Glutamatergic neuron (in vitro differentiated cells): ENCODE results near the gene PDSS1. TPM values are rescaled to one million over a fixed set of nuclear protein-coding genes. Genes with fewer than 3 reads are reported as not detected.
A peak's percentile ranks its signal among the peaks of the same experiment; 100 is the strongest.
"Not testable (repeated sequence)": the region's sequence is repeated elsewhere in the genome, so short reads cannot be mapped to it uniquely, and the experiment has no call there.

ENCODE experiments used
- DNase-seq: peaks from one replicate; pipeline ENCODE4 v3.0.0; 2022
- H3K27ac Mint-ChIP-seq: one replicate; pipeline ENCODE4 v1.8.0; 2020; ENCODE audit warnings: mild to moderate bottlenecking, mixed read lengths, inconsistent platforms; ENCODE audit not compliant: unreplicated experiment
- H3K27me3 Mint-ChIP-seq: one replicate; pipeline ENCODE4 v1.8.0; 2020; ENCODE audit warnings: mild to moderate bottlenecking, moderate library complexity, mixed read lengths, inconsistent platforms; ENCODE audit not compliant: unreplicated experiment
- H3K36me3 Mint-ChIP-seq: one replicate; pipeline ENCODE4 v1.8.0; 2020; ENCODE audit warnings: mild to moderate bottlenecking, mixed read lengths, inconsistent platforms; ENCODE audit not compliant: unreplicated experiment
- H3K4me1 Mint-ChIP-seq: one replicate; pipeline ENCODE4 v1.8.0; 2020; ENCODE audit warnings: mild to moderate bottlenecking, low read depth, mixed read lengths, inconsistent platforms; ENCODE audit not compliant: unreplicated experiment
- H3K4me3 Mint-ChIP-seq: one replicate; pipeline ENCODE4 v1.8.0; 2020; ENCODE audit warnings: mild to moderate bottlenecking, mixed read lengths, inconsistent platforms; ENCODE audit not compliant: unreplicated experiment
- H3K9me3 Mint-ChIP-seq: one replicate; pipeline ENCODE4 v1.8.0; 2020; ENCODE audit warnings: mild to moderate bottlenecking, moderate library complexity, mixed read lengths, inconsistent platforms; ENCODE audit not compliant: unreplicated experiment
- total RNA-seq: library from RNA; stranded (reverse); fragmentation: NEBNext Ultra II Directional; extraction: Animal tissue kit (Norgen Biotek cat#: 25700); gene quantifications from one replicate; pipeline ENCODE4 v1.2.1, GENCODE V29; 2021; ENCODE audit not compliant: unreplicated experiment
- TF ChIP-seq, protein P1 (sequence below): fragments of 200-600 bp; sonication (generic); IDR thresholded peaks from one replicate; pipeline ENCODE4 v1.5.0; 2021; ENCODE audit not compliant: partially characterized antibody, unreplicated experiment

Gene PDSS1
- total RNA-seq, 1 donor from 2014 or later: 11.6 TPM

- TF ChIP-seq, protein P1, sequence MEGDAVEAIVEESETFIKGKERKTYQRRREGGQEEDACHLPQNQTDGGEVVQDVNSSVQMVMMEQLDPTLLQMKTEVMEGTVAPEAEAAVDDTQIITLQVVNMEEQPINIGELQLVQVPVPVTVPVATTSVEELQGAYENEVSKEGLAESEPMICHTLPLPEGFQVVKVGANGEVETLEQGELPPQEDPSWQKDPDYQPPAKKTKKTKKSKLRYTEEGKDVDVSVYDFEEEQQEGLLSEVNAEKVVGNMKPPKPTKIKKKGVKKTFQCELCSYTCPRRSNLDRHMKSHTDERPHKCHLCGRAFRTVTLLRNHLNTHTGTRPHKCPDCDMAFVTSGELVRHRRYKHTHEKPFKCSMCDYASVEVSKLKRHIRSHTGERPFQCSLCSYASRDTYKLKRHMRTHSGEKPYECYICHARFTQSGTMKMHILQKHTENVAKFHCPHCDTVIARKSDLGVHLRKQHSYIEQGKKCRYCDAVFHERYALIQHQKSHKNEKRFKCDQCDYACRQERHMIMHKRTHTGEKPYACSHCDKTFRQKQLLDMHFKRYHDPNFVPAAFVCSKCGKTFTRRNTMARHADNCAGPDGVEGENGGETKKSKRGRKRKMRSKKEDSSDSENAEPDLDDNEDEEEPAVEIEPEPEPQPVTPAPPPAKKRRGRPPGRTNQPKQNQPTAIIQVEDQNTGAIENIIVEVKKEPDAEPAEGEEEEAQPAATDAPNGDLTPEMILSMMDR: no peak
- Mint-ChIP-seq H3K4me1 (no peaks in the 10 kb centered on the region), H3K4me3 (no peak overlapping the region), H3K27me3 (no peaks in the 10 kb centered on the region), H3K36me3 (no peaks in the 10 kb centered on the region), H3K27ac (no peak overlapping the region), H3K9me3 (no peaks in the 10 kb centered on the region)
- no peak for DNase-seq
These were observed 16.4 kb upstream of the PDSS1 start for GRCh38 chr10:26681076-26681475.

DNA sequence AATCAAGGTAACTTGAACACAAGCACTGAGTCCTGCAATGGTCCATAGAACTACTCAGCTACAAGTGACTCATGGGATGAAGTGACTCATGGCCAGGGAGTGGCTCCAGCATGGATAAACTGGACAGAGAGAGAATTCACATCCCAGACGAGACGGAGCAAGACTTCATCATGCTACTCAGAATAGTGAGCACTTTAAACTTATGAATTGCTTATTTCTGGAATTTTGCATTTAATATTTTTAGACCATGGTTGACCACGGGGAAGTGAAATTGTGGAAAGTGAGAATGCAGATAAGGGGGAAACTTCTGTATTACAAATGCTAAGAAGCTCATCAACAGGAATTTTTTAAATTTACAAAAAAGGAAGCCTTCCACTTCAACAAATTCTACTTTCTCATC, 15.5 kb upstream of the PDSS1 start:
- not testable (repeated sequence) for H3K4me1 Mint-ChIP-seq, H3K36me3 Mint-ChIP-seq, H3K27ac Mint-ChIP-seq, H3K27me3 Mint-ChIP-seq, DNase-seq, H3K4me3 Mint-ChIP-seq, H3K9me3 Mint-ChIP-seq

DNA sequence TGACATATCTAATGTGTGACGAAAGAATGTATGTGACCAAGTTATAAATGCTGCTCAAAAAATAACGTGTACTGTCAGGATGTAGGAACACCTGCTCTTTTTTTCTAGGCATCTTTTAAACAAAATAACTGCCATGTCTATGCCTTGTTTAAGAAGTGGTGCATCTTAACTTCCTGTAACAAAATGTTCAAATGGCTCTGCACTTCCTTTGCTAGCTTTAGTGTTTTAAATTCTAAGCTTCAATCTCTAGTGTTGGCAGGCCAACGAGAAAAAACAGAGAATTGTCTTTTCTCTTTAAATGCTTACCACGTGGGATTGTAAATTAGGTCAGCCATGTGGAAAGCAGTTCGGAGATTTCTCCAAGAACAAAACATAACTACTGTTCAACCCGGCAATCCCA, 14.6 kb upstream of the PDSS1 start:
- Mint-ChIP-seq H3K36me3 (no peaks in the 10 kb centered on the region), H3K9me3 (no peaks in the 10 kb centered on the region), H3K4me1 (no peaks in the 10 kb centered on the region), H3K27me3 (no peaks in the 10 kb centered on the region), H3K4me3 (no peak overlapping the region), H3K27ac (no peak overlapping the region)
- TF ChIP-seq, protein P1: no peak
- no peak for DNase-seq

GRCh38 chr10:26684667-26685264, 12.7 kb upstream of the PDSS1 start:
- not testable (repeated sequence) for H3K4me1 Mint-ChIP-seq, H3K4me3 Mint-ChIP-seq, H3K27me3 Mint-ChIP-seq, DNase-seq, H3K27ac Mint-ChIP-seq, H3K36me3 Mint-ChIP-seq, H3K9me3 Mint-ChIP-seq
- TF ChIP-seq, protein P1: peak; percentile 65

DNA sequence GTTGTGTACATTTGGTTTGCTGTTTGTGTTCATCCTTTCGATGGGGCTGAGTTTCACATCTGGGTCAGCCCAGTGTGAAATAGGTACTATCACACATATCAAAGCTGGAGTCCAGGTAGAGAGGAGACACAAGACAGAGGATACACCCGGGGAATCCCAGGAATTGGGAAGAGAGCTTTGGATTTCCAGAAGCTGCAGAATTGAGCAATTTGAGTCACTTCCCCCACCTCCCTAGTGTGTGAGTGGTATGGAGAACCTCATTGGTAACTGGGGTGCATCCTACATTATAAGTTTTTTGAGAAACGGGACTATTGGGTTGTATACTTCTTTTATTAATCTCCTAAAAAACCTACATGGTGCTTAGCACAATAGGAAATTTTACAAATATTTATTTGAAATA, 12.1 kb upstream of the PDSS1 start:
- DNase-seq: no peak
- H3K36me3 Mint-ChIP-seq: no peaks in the 10 kb centered on the region
- no peaks in the 10 kb centered on the region for H3K4me1 Mint-ChIP-seq
- no peak overlapping the region for H3K27ac Mint-ChIP-seq
- no peak overlapping the region for H3K4me3 Mint-ChIP-seq
- TF ChIP-seq, protein P1: no peak
- H3K27me3 Mint-ChIP-seq: no peaks in the 10 kb centered on the region
- H3K9me3 Mint-ChIP-seq: no peaks in the 10 kb centered on the region

- no peaks in the 10 kb centered on the region for H3K27me3 Mint-ChIP-seq
- no peaks in the 10 kb centered on the region for H3K4me1 Mint-ChIP-seq
- TF ChIP-seq, protein P1: no peak
These were observed 8.1 kb upstream of the PDSS1 start for GRCh38 chr10:26689399-26689798.

More at GRCh38 chr10:26689399-26689798, 8.1 kb upstream of the PDSS1 start:
- Mint-ChIP-seq H3K27ac (no peak overlapping the region), H3K36me3 (no peaks in the 10 kb centered on the region), H3K9me3 (no peaks in the 10 kb centered on the region), H3K4me3 (no peak overlapping the region)
- no peak for DNase-seq
